Rectal smooth muscle tissue (tissue), 1 donor: ENCODE results near the gene ZBTB24.
"Not testable (repeated sequence)": the region's sequence is repeated elsewhere in the genome, so short reads cannot be mapped to it uniquely, and the experiment has no call there.

ENCODE experiments used
- H3K27ac ChIP-seq: one replicate; pipeline ENCODE4 v1.7.0; 2013; ENCODE audit warnings: low read depth, low read length, inconsistent platforms
- H3K27me3 ChIP-seq: one replicate; pipeline ENCODE4 v1.7.0; 2013; ENCODE audit warnings: low read length; ENCODE audit not compliant: control insufficient read depth, insufficient read depth
- H3K36me3 ChIP-seq: one replicate; pipeline ENCODE4 v1.7.0; 2013; ENCODE audit warnings: low read length; ENCODE audit not compliant: control insufficient read depth, insufficient read depth
- H3K4me1 ChIP-seq: one replicate; pipeline ENCODE4 v1.7.0; 2013; ENCODE audit warnings: low read length; ENCODE audit not compliant: control insufficient read depth, insufficient read depth
- H3K4me3 ChIP-seq: one replicate; pipeline ENCODE4 v1.7.0; 2013; ENCODE audit warnings: low read length
- H3K9ac ChIP-seq: one replicate; pipeline ENCODE4 v1.7.0; 2013; ENCODE audit warnings: low read length

The ZBTB24 gene

GRCh38 chr6:109482905-109483734, at the start of gene ZBTB24:
TSS of gene ZBTB24 (minus strand) at chr6:109483219. CDS start at chr6:109482026, 1,193 bp downstream.
- Histone ChIP-seq H3K36me3 (peaks cover 3% of the 10 kb centered on the region), H3K27me3 (no peaks in the 10 kb centered on the region), H3K9ac (peak within 1 kb of the TSS; percentile 51), H3K4me1 (peaks cover 5% of the 10 kb centered on the region), H3K4me3 (peak within 1 kb of the TSS; percentile 93), H3K27ac (peak within 1 kb of the TSS; percentile 55)

- no peaks in the 10 kb centered on the region for H3K36me3 ChIP-seq
- no peaks in the 10 kb centered on the region for H3K27me3 ChIP-seq
- no peaks in the 10 kb centered on the region for H3K4me1 ChIP-seq
These were observed 48.4 kb upstream of the ZBTB24 start for GRCh38 chr6:109531446-109531845.

GRCh38 chr6:109527989-109528388, 45.0 kb upstream of the ZBTB24 start:
- Histone ChIP-seq H3K27ac (no peak overlapping the region), H3K4me3 (no peak overlapping the region), H3K4me1 (no peaks in the 10 kb centered on the region), H3K27me3 (no peaks in the 10 kb centered on the region), H3K9ac (no peak overlapping the region), H3K36me3 (no peaks in the 10 kb centered on the region)

More at GRCh38 chr6:109531446-109531845, 48.4 kb upstream of the ZBTB24 start:
- no peak overlapping the region for H3K9ac ChIP-seq
- no peak overlapping the region for H3K27ac ChIP-seq
- H3K4me3 ChIP-seq: no peak overlapping the region

DNA sequence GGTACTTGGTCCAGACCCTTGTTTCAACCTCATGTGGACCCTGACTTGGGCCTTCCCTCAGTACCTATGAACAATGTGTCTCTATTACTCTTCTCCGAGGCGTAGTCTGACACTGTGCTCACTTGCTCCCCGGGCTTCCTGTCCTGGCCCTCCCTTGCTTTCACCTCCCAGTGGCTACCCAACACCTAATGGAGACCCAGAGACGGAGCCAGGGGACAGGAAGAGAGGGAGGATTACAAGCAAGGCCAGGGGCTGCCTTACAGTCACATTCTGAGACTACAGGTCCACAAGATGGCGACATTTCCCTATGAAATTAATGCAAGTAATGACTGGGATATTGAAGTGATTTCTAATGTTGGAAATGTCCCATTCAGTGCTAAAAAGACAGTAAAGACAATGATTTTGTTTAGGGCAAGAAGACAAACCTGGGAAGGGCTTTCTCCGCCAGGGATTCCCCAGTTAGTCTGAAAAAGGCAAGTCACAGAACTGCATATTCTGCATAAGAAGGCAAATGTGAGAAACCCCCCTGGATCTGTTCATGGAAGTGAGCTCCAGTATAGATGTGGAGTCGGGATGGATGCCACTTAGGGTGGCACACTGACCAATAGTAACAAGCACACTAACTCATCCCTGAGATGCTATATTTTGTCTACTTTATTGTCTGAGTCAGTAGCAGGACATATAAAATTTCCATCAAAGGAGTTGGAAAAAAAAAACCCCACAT, 44.0 kb upstream of the ZBTB24 start:
- no peak overlapping the region for H3K4me3 ChIP-seq
- no peaks in the 10 kb centered on the region for H3K4me1 ChIP-seq
- H3K27ac ChIP-seq: no peak overlapping the region
- no peaks in the 10 kb centered on the region for H3K27me3 ChIP-seq
- no peak overlapping the region for H3K9ac ChIP-seq
- H3K36me3 ChIP-seq: no peaks in the 10 kb centered on the region

- Histone ChIP-seq H3K36me3 (no peaks in the 10 kb centered on the region), H3K4me1 (no peaks in the 10 kb centered on the region), H3K9ac (no peak overlapping the region), H3K4me3 (no peak overlapping the region), H3K27me3 (no peaks in the 10 kb centered on the region), H3K27ac (no peak overlapping the region)
These were observed 41.1 kb upstream of the ZBTB24 start for GRCh38 chr6:109524129-109524528.

DNA sequence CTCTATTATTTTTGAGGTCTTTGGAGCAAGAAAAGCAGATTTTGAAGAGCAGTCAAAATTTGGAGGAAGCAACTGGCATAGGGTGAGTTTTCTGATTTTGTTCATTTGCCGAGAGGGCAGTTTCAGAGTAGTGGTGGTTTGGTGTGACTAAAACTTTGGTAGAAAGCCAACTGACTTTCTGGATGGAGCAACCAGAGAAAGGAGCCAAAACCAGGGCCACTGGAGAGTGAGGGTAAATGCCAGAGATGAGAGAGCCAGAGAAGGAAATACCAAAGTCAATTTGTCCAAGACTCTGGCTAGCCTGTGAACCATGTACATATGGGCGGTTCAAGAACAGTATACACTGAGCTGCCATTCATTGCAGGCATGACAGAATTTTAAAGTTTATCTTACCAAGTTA, 40.5 kb upstream of the ZBTB24 start:
- Histone ChIP-seq H3K27ac (no peak overlapping the region), H3K4me3 (no peak overlapping the region), H3K4me1 (no peaks in the 10 kb centered on the region), H3K36me3 (no peaks in the 10 kb centered on the region), H3K9ac (no peak overlapping the region), H3K27me3 (no peaks in the 10 kb centered on the region)

DNA sequence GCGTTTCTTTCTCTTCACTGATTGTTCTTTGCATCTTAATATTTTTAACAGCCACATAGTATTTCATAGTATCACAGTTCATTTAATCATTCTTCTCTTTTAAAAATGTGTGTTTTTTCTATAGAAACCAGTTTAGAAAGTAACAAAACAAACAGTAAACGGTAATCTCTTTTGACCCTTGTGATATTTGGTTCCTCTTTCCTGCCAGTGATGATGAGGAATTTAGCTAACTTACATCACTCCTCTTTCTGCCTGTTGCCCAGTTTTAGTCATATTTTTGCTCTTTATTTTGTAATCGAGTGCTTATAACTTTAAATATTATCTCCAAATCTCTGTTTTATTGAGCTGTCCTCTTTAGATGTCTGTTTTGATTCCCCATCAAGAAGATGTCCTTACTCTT, 38.1 kb upstream of the ZBTB24 start:
- H3K36me3 ChIP-seq: no peaks in the 10 kb centered on the region
- no peak overlapping the region for H3K9ac ChIP-seq
- no peak overlapping the region for H3K27ac ChIP-seq
- no peaks in the 10 kb centered on the region for H3K4me1 ChIP-seq
- no peaks in the 10 kb centered on the region for H3K27me3 ChIP-seq
- H3K4me3 ChIP-seq: no peak overlapping the region

GRCh38 chr6:109519647-109520046, 36.6 kb upstream of the ZBTB24 start:
- H3K27me3 ChIP-seq, H3K27ac ChIP-seq, H3K4me1 ChIP-seq, H3K36me3 ChIP-seq, H3K9ac ChIP-seq, H3K4me3 ChIP-seq: not testable (repeated sequence)

DNA sequence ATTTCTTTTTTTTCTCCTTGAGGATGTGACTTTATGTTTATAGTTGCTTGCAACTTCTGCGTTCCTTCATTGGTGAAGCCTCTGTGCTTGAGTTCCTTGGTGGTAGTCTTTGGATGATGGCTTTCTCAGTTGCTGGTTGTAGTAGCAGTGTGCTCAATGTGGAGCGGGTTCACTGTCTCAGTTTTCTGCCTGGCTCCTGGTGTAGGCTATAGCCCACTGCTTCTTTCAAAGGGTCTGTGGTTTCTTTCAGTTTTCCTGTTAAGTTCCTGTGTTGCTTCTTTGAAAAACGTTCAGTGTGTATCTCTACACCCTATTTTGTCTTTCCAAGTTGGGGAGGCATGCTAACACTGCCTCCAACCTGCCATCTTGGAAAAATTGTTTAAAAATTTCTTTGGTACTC, 33.9 kb upstream of the ZBTB24 start:
- Histone ChIP-seq H3K9ac (no peak overlapping the region), H3K4me3 (no peak overlapping the region), H3K27me3 (no peaks in the 10 kb centered on the region), H3K4me1 (no peaks in the 10 kb centered on the region), H3K36me3 (no peaks in the 10 kb centered on the region), H3K27ac (no peak overlapping the region)

GRCh38 chr6:109515781-109516409, 32.9 kb upstream of the ZBTB24 start:
- Histone ChIP-seq H3K9ac (no peak overlapping the region), H3K4me3 (no peak overlapping the region), H3K27ac (no peak overlapping the region), H3K27me3 (no peaks in the 10 kb centered on the region), H3K36me3 (no peaks in the 10 kb centered on the region), H3K4me1 (no peaks in the 10 kb centered on the region)

- H3K4me1 ChIP-seq: no peaks in the 10 kb centered on the region
- H3K9ac ChIP-seq: no peak overlapping the region
- H3K36me3 ChIP-seq: no peaks in the 10 kb centered on the region
- no peaks in the 10 kb centered on the region for H3K27me3 ChIP-seq
- no peak overlapping the region for H3K4me3 ChIP-seq
- no peak overlapping the region for H3K27ac ChIP-seq
These were observed 31.9 kb upstream of the ZBTB24 start for GRCh38 chr6:109514946-109515345.

- Histone ChIP-seq H3K27me3 (no peaks in the 10 kb centered on the region), H3K36me3 (no peaks in the 10 kb centered on the region), H3K4me1 (no peaks in the 10 kb centered on the region), H3K9ac (no peak overlapping the region), H3K27ac (no peak overlapping the region), H3K4me3 (no peak overlapping the region)
These were observed 30.6 kb upstream of the ZBTB24 start for GRCh38 chr6:109513571-109514071.
